T-helper 9 cell (primary cell): ENCODE measurements around the gene PFN1.

Experiments
- DNase-seq: peaks from one replicate; pipeline ENCODE4 v3.0.0-alpha.2; 2020

The PFN1 gene

DNA sequence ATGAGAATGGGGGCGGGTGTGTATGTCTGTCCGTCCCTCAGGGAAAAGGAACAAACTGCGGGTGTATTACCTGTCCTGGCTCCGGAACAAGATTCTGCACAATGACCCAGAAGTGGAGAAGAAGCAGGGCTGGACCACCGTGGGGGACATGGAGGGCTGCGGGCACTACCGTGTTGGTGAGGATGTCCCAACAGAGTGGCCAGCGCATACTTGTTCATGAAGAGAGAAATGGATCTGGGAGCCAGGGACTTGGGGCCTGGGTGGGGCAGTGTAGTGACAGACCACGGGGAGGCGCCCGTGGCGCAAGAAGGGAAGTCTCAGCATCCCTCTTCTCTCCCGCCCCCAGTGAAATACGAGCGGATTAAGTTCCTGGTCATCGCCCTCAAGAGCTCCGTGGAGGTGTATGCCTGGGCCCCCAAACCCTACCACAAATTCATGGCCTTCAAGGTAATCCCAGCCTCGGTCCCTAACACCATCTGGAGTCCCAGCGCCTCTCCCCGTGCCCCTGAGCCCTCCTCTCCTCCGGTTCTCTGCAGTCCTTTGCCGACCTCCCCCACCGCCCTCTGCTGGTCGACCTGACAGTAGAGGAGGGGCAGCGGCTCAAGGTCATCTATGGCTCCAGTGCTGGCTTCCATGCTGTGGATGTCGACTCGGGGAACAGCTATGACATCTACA lies 52.5 kb downstream of the PFN1 start:
- DNase-seq = no peak
